Liver (tissue), 9 donors: ENCODE measurements around the gene PFKFB4. TPM values are rescaled to one million over a fixed set of nuclear protein-coding genes. Genes with fewer than 3 reads are reported as not detected.

Experiments
- DNase-seq: peaks from one replicate; pipeline ENCODE4 v3.0.0-alpha.2; 2017; ENCODE audit warnings: low spot score
- H3K27ac ChIP-seq, 2 donors: one replicate each; pipeline ENCODE4 v1.7.0; 2013; ENCODE audit warnings: inconsistent platforms in 2 of 2, low read length in 2 of 2, control low read depth in 1 of 2, low read depth in 1 of 2, mild to moderate bottlenecking in 1 of 2
- H3K27me3 ChIP-seq, 4 donors: one replicate each; pipeline versions ENCODE4 v1.6.1 to v1.7.0; 2013; ENCODE audit warnings: low read length in 3 of 4, inconsistent platforms in 1 of 4, mild to moderate bottlenecking in 1 of 4, moderate library complexity in 1 of 4; ENCODE audit not compliant: control insufficient read depth in 4 of 4, insufficient read depth in 4 of 4
- H3K36me3 ChIP-seq, 4 donors: one replicate each; pipeline versions ENCODE4 v1.6.1 to v1.7.0; 2013; ENCODE audit warnings: low read length in 3 of 4, mild to moderate bottlenecking in 3 of 4, low read depth in 1 of 4, moderate library complexity in 1 of 4; ENCODE audit not compliant: control insufficient read depth in 4 of 4, insufficient read depth in 3 of 4
- H3K4me1 ChIP-seq, 4 donors: one replicate each; pipeline versions ENCODE4 v1.6.1 to v1.7.0; 2013; ENCODE audit warnings: low read length in 3 of 4, mild to moderate bottlenecking in 3 of 4, moderate library complexity in 1 of 4; ENCODE audit not compliant: control insufficient read depth in 4 of 4, insufficient read depth in 4 of 4
- H3K4me3 ChIP-seq, 3 donors: one replicate each; pipeline versions ENCODE4 v1.6.1 to v1.7.0; 2013; ENCODE audit warnings: low read length in 3 of 3, control low read depth in 1 of 3, low read depth in 1 of 3, mild to moderate bottlenecking in 1 of 3
- H3K9ac ChIP-seq, 2 donors: one replicate each; pipeline ENCODE4 v1.7.0; 2013; ENCODE audit warnings: low read length in 2 of 2, mild to moderate bottlenecking in 2 of 2, moderate library complexity in 2 of 2, control low read depth in 1 of 2, low read depth in 1 of 2
- H3K9me3 ChIP-seq, 4 donors: one replicate each; pipeline versions ENCODE4 v1.6.1 to v1.7.0; 2013; ENCODE audit warnings: low read length in 3 of 4; ENCODE audit not compliant: control insufficient read depth in 4 of 4
- ATF3 ChIP-seq: IDR thresholded peaks from 2 replicates; pipeline ENCODE4 v1.6.1; 2016; ENCODE audit warnings: antibody characterized with exemption
- CTCF ChIP-seq: fragments of 150-350 bp; IDR thresholded peaks from 2 replicates; pipeline ENCODE4 v1.5.1; 2017; ENCODE audit warnings: improper control_type of control experiment, low read depth, low read length; ENCODE audit not compliant: missing input control
- EGR1 ChIP-seq, 2 donors: IDR thresholded peaks; 2 replicates each; pipeline ENCODE4 v1.6.1; 2016 to 2018; ENCODE audit warnings: antibody characterized with exemption in 2 of 2, low read depth in 2 of 2
- FOXA1 ChIP-seq: IDR thresholded peaks from 2 replicates; pipeline ENCODE4 v1.6.1; 2016; ENCODE audit warnings: antibody characterized with exemption
- FOXA2 ChIP-seq: IDR thresholded peaks from 2 replicates; pipeline ENCODE4 v1.6.1; 2016; ENCODE audit warnings: antibody characterized with exemption
- GABPA ChIP-seq, 2 donors: IDR thresholded peaks in 1 of 2; conservative IDR thresholded peaks in 1 of 2; 2 replicates each; pipeline ENCODE4 v1.6.1; 2016; ENCODE audit warnings: antibody characterized with exemption in 2 of 2, mild to moderate bottlenecking in 1 of 2, moderate library complexity in 1 of 2
- HNF4A ChIP-seq, 2 donors: conservative IDR thresholded peaks; 2 replicates each; pipeline ENCODE4 v1.6.1; 2016; ENCODE audit warnings: antibody characterized with exemption in 2 of 2, mild to moderate bottlenecking in 2 of 2
- HNF4G ChIP-seq: IDR thresholded peaks from 2 replicates; pipeline ENCODE4 v1.6.1; 2016; ENCODE audit warnings: antibody characterized with exemption
- JUND ChIP-seq, 2 donors: IDR thresholded peaks; 2 replicates each; pipeline ENCODE4 v1.6.1; 2016; ENCODE audit warnings: antibody characterized with exemption in 2 of 2
- MAX ChIP-seq: IDR thresholded peaks from 2 replicates; pipeline ENCODE4 v1.6.1; 2016; ENCODE audit warnings: antibody characterized with exemption
- NR2F2 ChIP-seq: IDR thresholded peaks from 2 replicates; pipeline ENCODE4 v1.6.1; 2016; ENCODE audit warnings: antibody characterized with exemption
- RAD21 ChIP-seq, 2 donors: IDR thresholded peaks; 2 replicates each; pipeline ENCODE4 v1.6.1; 2016; ENCODE audit warnings: antibody characterized with exemption in 2 of 2, mild to moderate bottlenecking in 2 of 2
- REST ChIP-seq: IDR thresholded peaks from 2 replicates; pipeline ENCODE4 v1.6.1; 2016; ENCODE audit warnings: antibody characterized with exemption, mild to moderate bottlenecking
- RXRA ChIP-seq, 2 donors: IDR thresholded peaks; 2 replicates each; pipeline ENCODE4 v1.6.1; 2017 to 2018; ENCODE audit warnings: antibody characterized with exemption in 2 of 2, mild to moderate bottlenecking in 1 of 2
- SP1 ChIP-seq: IDR thresholded peaks from 2 replicates; pipeline ENCODE4 v1.6.1; 2018; ENCODE audit warnings: antibody characterized with exemption, mild to moderate bottlenecking
- TAF1 ChIP-seq: conservative IDR thresholded peaks from 2 replicates; pipeline ENCODE4 v1.6.1; 2016; ENCODE audit warnings: antibody characterized with exemption, mild to moderate bottlenecking
- YY1 ChIP-seq: IDR thresholded peaks from 2 replicates; pipeline ENCODE4 v1.6.1; 2016; ENCODE audit warnings: antibody characterized with exemption, mild to moderate bottlenecking
- ZBTB33 ChIP-seq: IDR thresholded peaks from 2 replicates; pipeline ENCODE4 v1.6.1; 2016; ENCODE audit warnings: antibody characterized with exemption
- WGBS: extraction: QIAGEN DNeasy Blood & Tissue Kit; methylation state at CpG from one replicate; pipeline ENCODE4 v1.1.7; 2013; 5-methylcytosine and 5-hydroxymethylcytosine counted together
- polyA plus RNA-seq, 2 donors: library from polyadenylated mRNA; stranded (reverse) in 1 of 2; unstranded in 1 of 2; fragments of 200-250 nt in 1 of 2; fragments of >200 nt in 1 of 2; fragmentation: Nextera tagmentation in 1 of 2; extraction: Ambion mirVana in 1 of 2; gene quantifications; one replicate each; pipeline versions ENCODE4 v1.2.1 to v1.2.3, GENCODE V29; 2013 to 2015
- total RNA-seq, 2 donors: library from RNA; depleted of rRNA; stranded (reverse); fragments of >200 nt; gene quantifications; one replicate each; pipeline ENCODE4 v1.2.3, GENCODE V29; 2014
- donor health status: healthy.
- donor health status: healthy.
- donor health status: healthy.
- donor health status: healthy.
- donor health status: healthy.

PFKFB4 gene
- total and polyA plus RNA-seq, 4 donors = 0.46 to 5.3 (median 1.7) TPM

GRCh38 chr3:48472923-48473616 is 83.5 kb downstream of the PFKFB4 start:
- Histone ChIP-seq H3K4me1 (peaks cover 20 to 43% (median 38%) of the 10 kb centered on the region in 4 donors), H3K9ac (peak overlapping the region; percentile 65 to 97)

More at GRCh38 chr3:48472923-48473616, 83.5 kb downstream of the PFKFB4 start:
- no peaks in the 10 kb centered on the region for H3K9me3 ChIP-seq
- H3K27me3 ChIP-seq = no peaks in the 10 kb centered on the region
- WGBS = 3% methylated on average over 17 of the region's 17 CpGs
- H3K4me3 ChIP-seq = peak overlapping the region; percentile 66 to 89 (median 88)
- peak; percentile 55 for TF ChIP-seq ATF3
- peak; percentile 97 for TF ChIP-seq SP1
- TF ChIP-seq EGR1 (IDR thresholded peaks at IDR 0.05; ENCODE audit: low read depth in 2 of 2) = no peak
- peak; percentile 92 to 96 for TF ChIP-seq JUND (IDR thresholded peaks at IDR 0.05)
- TF ChIP-seq YY1 = peak; percentile 66
- peak in 1 of 2 donors; percentile 74 for TF ChIP-seq GABPA (IDR thresholded peaks at IDR 0.05 in 1 of 2, conservative IDR thresholded peaks at IDR 0.05 in 1 of 2)
- TF ChIP-seq CTCF = no peak
- peak; percentile 94 for TF ChIP-seq HNF4A (conservative IDR thresholded peaks at IDR 0.05)
- peak in 1 of 2 donors; percentile 37 for TF ChIP-seq RAD21 (IDR thresholded peaks at IDR 0.05)
- no peak for TF ChIP-seq FOXA2
- peak; percentile 41 for TF ChIP-seq MAX
- peak; percentile 58 to 66 for TF ChIP-seq RXRA (IDR thresholded peaks at IDR 0.05)
- TF ChIP-seq HNF4G = peak; percentile 94
- TF ChIP-seq ZBTB33 = peak; percentile 39
- peak; percentile 53 for TF ChIP-seq NR2F2
- TF ChIP-seq TAF1 = peak; percentile 67
- peak; percentile 17 for TF ChIP-seq REST
- TF ChIP-seq FOXA1 = no peak
- H3K36me3 ChIP-seq = peaks cover 0 to 5% (median 0%) of the 10 kb centered on the region in 4 donors
- H3K27ac ChIP-seq = peak overlapping the region; percentile 92 to 98
- peak; percentile 94 for DNase-seq
